SK-N-SH (cell line): ENCODE measurements around the gene FRMD3.
A peak's percentile ranks its signal among the peaks of the same experiment; 100 is the strongest.

Experiments used
- CHD2 ChIP-seq: fragments of 150-350 bp; IDR thresholded peaks from 2 replicates; pipeline ENCODE4 v1.6.1; 2018; ENCODE audit warnings: low read length; ENCODE audit not compliant: partially characterized antibody
- CTCF ChIP-seq: fragments of 200-600 bp; sonication (generic); IDR thresholded peaks from 2 replicates; pipeline ENCODE4 v1.6.1; 2017; ENCODE audit warnings: antibody characterized with exemption, mild to moderate bottlenecking, moderate library complexity
- EZH2phosphoT487 ChIP-seq: fragments of 200-600 bp; sonication (generic); IDR thresholded peaks from 2 replicates; pipeline ENCODE4 v1.6.1; 2017; ENCODE audit warnings: low read depth, mixed run types, mild to moderate bottlenecking, antibody characterized with exemption, moderate library complexity, borderline replicate concordance
- MAX ChIP-seq: IDR thresholded peaks from 2 replicates; pipeline ENCODE4 v1.4.0; 2012; ENCODE audit warnings: low read depth
- SMC3 ChIP-seq: IDR thresholded peaks from 2 replicates; pipeline ENCODE4 v1.6.1; 2012; ENCODE audit warnings: low read depth, low read length, improper control_type of control experiment

- TF ChIP-seq CTCF, result no peak
- TF ChIP-seq EZH2phosphoT487, result no peak
- TF ChIP-seq MAX, result no peak
- TF ChIP-seq CHD2, result peak; percentile 50
- TF ChIP-seq SMC3, result 0 out of 2 replicates have a peak, but pooled peaks have one; percentile 2
Measured at GRCh38 chr9:83355729-83356151, 182.5 kb downstream of the FRMD3 start.
